ENCODE results near the gene EPHA6. TPM values are rescaled to one million over a fixed set of nuclear protein-coding genes. Genes with fewer than 3 reads are reported as not detected.

EPHA6 gene
- total RNA-seq, 1 experiment from 2014 or later = 0.61 TPM

DNA sequence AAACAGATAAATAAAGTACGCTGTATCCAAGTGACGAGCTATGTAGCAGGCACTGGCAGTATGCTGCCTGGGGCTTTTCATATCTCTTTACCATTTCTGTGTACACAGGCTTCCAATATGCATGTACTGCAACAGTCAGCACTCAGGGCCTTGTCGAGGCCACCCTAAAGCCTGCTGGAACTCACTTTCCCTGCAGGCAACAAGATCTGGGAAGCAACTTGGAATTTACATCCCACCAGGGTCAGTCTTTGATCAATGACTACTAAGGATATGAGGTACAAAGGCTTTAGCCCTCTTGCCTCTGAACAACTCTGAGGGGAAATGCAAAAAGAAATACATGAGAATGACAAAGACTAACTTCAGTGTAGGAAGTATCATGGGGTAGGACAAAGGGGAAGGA lies 848.4 kb downstream of the EPHA6 start:
- Histone ChIP-seq H2BK20ac (ENCODE audit: low read depth, low read length, poor library complexity, severe bottlenecking) (no peak overlapping the region), H3K23ac (ENCODE audit: insufficient read length, low read depth, low read length) (no peak overlapping the region), H3K14ac (ENCODE audit: insufficient read depth, low read length) (no peak overlapping the region), H3K27me3 (ENCODE audit: insufficient read depth, low read length) (no peaks in the 10 kb centered on the region), H3K79me2 (ENCODE audit: insufficient read depth, low read length) (no peaks in the 10 kb centered on the region), H3K27ac (ENCODE audit: insufficient read length, low read depth, low read length) (no peak overlapping the region), H3K79me1 (ENCODE audit: insufficient read depth, low read depth, low read length, poor library complexity, severe bottlenecking) (no peaks in the 10 kb centered on the region), H2BK120ac (ENCODE audit: low read depth, low read length, poor library complexity, severe bottlenecking) (no peak overlapping the region), H3K56ac (ENCODE audit: insufficient read length, low read depth, low read length) (no peak overlapping the region), H4K5ac (ENCODE audit: insufficient read length, low read depth, low read length) (no peak overlapping the region), H2AFZ (ENCODE audit: low read length) (no peak overlapping the region), H3K4me2 (ENCODE audit: insufficient read depth, insufficient read length, low read length) (no peak overlapping the region), H3K9me3 (ENCODE audit: control insufficient read depth, low read depth, low read length) (no peaks in the 10 kb centered on the region), H3K4ac (ENCODE audit: low read depth, low read length) (no peak overlapping the region), H3K9ac (ENCODE audit: extremely low read depth, insufficient read length, low read length) (no peak overlapping the region), H4K20me1 (ENCODE audit: control insufficient read depth, insufficient read depth, insufficient read length) (no peaks in the 10 kb centered on the region), H4K8ac (replicated peaks; ENCODE audit: insufficient read length, low read depth, low read length) (no peak overlapping the region), H3K23me2 (ENCODE audit: insufficient read length, low read depth, low read length, poor library complexity, severe bottlenecking) (no peaks in the 10 kb centered on the region), H3T11ph (ENCODE audit: low read length) (no peak overlapping the region), H3K4me1 (ENCODE audit: insufficient read depth, low read length) (peaks cover 4% of the 10 kb centered on the region), H2BK5ac (ENCODE audit: insufficient read length, low read length) (no peak overlapping the region), H3K18ac (ENCODE audit: insufficient read length, low read depth, low read length) (no peak overlapping the region), H2BK15ac (ENCODE audit: low read depth, low read length) (no peak overlapping the region), H4K91ac (ENCODE audit: insufficient read length, low read depth, low read length) (no peak overlapping the region), H2AK5ac (ENCODE audit: insufficient read length, low read length) (no peak overlapping the region), H2BK12ac (ENCODE audit: insufficient read length, low read depth, low read length) (no peak overlapping the region)
- Mint-ChIP-seq H3K4me1 (peaks cover 11 to 17% of the 10 kb centered on the region in 2 experiments), H3K9me3 (peaks cover 2 to 7% of the 10 kb centered on the region in 2 experiments; a peak in 4 of 5 replicates), H3K36me3 (ENCODE audit: insufficient read depth in 1 of 3, low read depth in 3 of 3) (peaks cover 0 to 6% (median 0%) of the 10 kb centered on the region in 3 experiments; a peak in 4 of 7 replicates), H3K4me3 (peak overlapping the region in 1 of 2 experiments; percentile 49; a peak in 1 of 5 replicates), H3K27me3 (ENCODE audit: low read depth) (peaks cover 10% of the 10 kb centered on the region), H3K27ac (peak overlapping the region in 1 of 3 experiments; percentile 70; a peak in 2 of 7 replicates)
- DNase-seq = peak; percentile 55
- TF ChIP-seq, protein P1, sequence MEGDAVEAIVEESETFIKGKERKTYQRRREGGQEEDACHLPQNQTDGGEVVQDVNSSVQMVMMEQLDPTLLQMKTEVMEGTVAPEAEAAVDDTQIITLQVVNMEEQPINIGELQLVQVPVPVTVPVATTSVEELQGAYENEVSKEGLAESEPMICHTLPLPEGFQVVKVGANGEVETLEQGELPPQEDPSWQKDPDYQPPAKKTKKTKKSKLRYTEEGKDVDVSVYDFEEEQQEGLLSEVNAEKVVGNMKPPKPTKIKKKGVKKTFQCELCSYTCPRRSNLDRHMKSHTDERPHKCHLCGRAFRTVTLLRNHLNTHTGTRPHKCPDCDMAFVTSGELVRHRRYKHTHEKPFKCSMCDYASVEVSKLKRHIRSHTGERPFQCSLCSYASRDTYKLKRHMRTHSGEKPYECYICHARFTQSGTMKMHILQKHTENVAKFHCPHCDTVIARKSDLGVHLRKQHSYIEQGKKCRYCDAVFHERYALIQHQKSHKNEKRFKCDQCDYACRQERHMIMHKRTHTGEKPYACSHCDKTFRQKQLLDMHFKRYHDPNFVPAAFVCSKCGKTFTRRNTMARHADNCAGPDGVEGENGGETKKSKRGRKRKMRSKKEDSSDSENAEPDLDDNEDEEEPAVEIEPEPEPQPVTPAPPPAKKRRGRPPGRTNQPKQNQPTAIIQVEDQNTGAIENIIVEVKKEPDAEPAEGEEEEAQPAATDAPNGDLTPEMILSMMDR (conservative IDR thresholded peaks at IDR 0.05) = no peak
- no CpG with 5 or more reads among the region's 3 CpGs for WGBS (ENCODE audit: extremely low coverage, insufficient read length, low lambda C conversion rate)
